ENCODE measurements around the gene GOPC. TPM values are rescaled to one million over a fixed set of nuclear protein-coding genes. Genes with fewer than 3 reads are reported as not detected.
A peak's percentile ranks its signal among the peaks of the same experiment; 100 is the strongest.

GOPC gene
- total RNA-seq, 1 experiment from 2014 or later = 18.7 TPM

- H3K4me3 Mint-ChIP-seq = no peak overlapping the region
- no peaks in the 10 kb centered on the region for H3K9me3 Mint-ChIP-seq
- H2BK12ac ChIP-seq (ENCODE audit: insufficient read length, low read depth, low read length) = no peak overlapping the region
- no peak overlapping the region for H3K18ac ChIP-seq (ENCODE audit: insufficient read length, low read depth, low read length)
- no peaks in the 10 kb centered on the region for H3K79me1 ChIP-seq (ENCODE audit: insufficient read depth, low read depth, low read length, poor library complexity, severe bottlenecking)
- H2BK120ac ChIP-seq (ENCODE audit: low read depth, low read length, poor library complexity, severe bottlenecking) = no peak overlapping the region
- no peak overlapping the region for H2BK20ac ChIP-seq (ENCODE audit: low read depth, low read length, poor library complexity, severe bottlenecking)
- H3K36me3 Mint-ChIP-seq (ENCODE audit: insufficient read depth in 1 of 3, low read depth in 3 of 3) = peaks cover 0 to 3% (median 0%) of the 10 kb centered on the region in 3 experiments; a peak in 3 of 7 replicates
- peaks cover 2% of the 10 kb centered on the region for H3K23me2 ChIP-seq (ENCODE audit: insufficient read length, low read depth, low read length, poor library complexity, severe bottlenecking)
- no peak overlapping the region for H4K8ac ChIP-seq (replicated peaks; ENCODE audit: insufficient read length, low read depth, low read length)
- no peak overlapping the region for H3K27ac ChIP-seq (ENCODE audit: insufficient read length, low read depth, low read length)
- H2BK5ac ChIP-seq (ENCODE audit: insufficient read length, low read length) = no peak overlapping the region
- no peak overlapping the region for H3K14ac ChIP-seq (ENCODE audit: insufficient read depth, low read length)
- H3K27me3 Mint-ChIP-seq (ENCODE audit: low read depth) = no peaks in the 10 kb centered on the region
- H4K20me1 ChIP-seq (ENCODE audit: control insufficient read depth, insufficient read depth, insufficient read length) = no peaks in the 10 kb centered on the region
- H4K5ac ChIP-seq (ENCODE audit: insufficient read length, low read depth, low read length) = no peak overlapping the region
- DNase-seq = no peak
- H4K91ac ChIP-seq (ENCODE audit: insufficient read length, low read depth, low read length) = no peak overlapping the region
- H3K79me2 ChIP-seq (ENCODE audit: insufficient read depth, low read length) = no peaks in the 10 kb centered on the region
- no peak overlapping the region for H2BK15ac ChIP-seq (ENCODE audit: low read depth, low read length)
- H3K9ac ChIP-seq (ENCODE audit: extremely low read depth, insufficient read length, low read length) = no peak overlapping the region
- WGBS (ENCODE audit: extremely low coverage, insufficient read length, low lambda C conversion rate) = no CpG with 5 or more reads among the region's 3 CpGs
- H2AK5ac ChIP-seq (ENCODE audit: insufficient read length, low read length) = no peak overlapping the region
- H3K23ac ChIP-seq (ENCODE audit: insufficient read length, low read depth, low read length) = no peak overlapping the region
- peaks cover 14 to 25% of the 10 kb centered on the region in 2 experiments for H3K4me1 Mint-ChIP-seq
- no peak overlapping the region for H3K56ac ChIP-seq (ENCODE audit: insufficient read length, low read depth, low read length)
- peak overlapping the region; percentile 57 for H2AFZ ChIP-seq (ENCODE audit: low read length)
- H3K4me2 ChIP-seq (ENCODE audit: insufficient read depth, insufficient read length, low read length) = no peak overlapping the region
- H3K9me3 ChIP-seq (ENCODE audit: control insufficient read depth, low read depth, low read length) = no peaks in the 10 kb centered on the region
- no peak overlapping the region for H3K27ac Mint-ChIP-seq
- TF ChIP-seq, protein P1, sequence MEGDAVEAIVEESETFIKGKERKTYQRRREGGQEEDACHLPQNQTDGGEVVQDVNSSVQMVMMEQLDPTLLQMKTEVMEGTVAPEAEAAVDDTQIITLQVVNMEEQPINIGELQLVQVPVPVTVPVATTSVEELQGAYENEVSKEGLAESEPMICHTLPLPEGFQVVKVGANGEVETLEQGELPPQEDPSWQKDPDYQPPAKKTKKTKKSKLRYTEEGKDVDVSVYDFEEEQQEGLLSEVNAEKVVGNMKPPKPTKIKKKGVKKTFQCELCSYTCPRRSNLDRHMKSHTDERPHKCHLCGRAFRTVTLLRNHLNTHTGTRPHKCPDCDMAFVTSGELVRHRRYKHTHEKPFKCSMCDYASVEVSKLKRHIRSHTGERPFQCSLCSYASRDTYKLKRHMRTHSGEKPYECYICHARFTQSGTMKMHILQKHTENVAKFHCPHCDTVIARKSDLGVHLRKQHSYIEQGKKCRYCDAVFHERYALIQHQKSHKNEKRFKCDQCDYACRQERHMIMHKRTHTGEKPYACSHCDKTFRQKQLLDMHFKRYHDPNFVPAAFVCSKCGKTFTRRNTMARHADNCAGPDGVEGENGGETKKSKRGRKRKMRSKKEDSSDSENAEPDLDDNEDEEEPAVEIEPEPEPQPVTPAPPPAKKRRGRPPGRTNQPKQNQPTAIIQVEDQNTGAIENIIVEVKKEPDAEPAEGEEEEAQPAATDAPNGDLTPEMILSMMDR (conservative IDR thresholded peaks at IDR 0.05) = no peak
- no peak overlapping the region for H3K4ac ChIP-seq (ENCODE audit: low read depth, low read length)
- H3K27me3 ChIP-seq (ENCODE audit: insufficient read depth, low read length) = no peaks in the 10 kb centered on the region
- H3T11ph ChIP-seq (ENCODE audit: low read length) = no peak overlapping the region
- peaks cover 17% of the 10 kb centered on the region; the same call in 1 of the 2 replicates for H3K4me1 ChIP-seq (ENCODE audit: insufficient read depth, low read length)
Observed at GRCh38 chr6:117553142-117553541, 49.2 kb downstream of the GOPC start.

Measured in H9 (cell line).